ENCODE measurements around the gene TREH. TPM values are rescaled to one million over a fixed set of nuclear protein-coding genes. Genes with fewer than 3 reads are reported as not detected.
"Not testable (repeated sequence)": the region's sequence is repeated elsewhere in the genome, so short reads cannot be mapped to it uniquely, and the experiment has no call there.

Gene TREH
- total RNA-seq, 1 donor from 2014 or later, result not detected

DNA sequence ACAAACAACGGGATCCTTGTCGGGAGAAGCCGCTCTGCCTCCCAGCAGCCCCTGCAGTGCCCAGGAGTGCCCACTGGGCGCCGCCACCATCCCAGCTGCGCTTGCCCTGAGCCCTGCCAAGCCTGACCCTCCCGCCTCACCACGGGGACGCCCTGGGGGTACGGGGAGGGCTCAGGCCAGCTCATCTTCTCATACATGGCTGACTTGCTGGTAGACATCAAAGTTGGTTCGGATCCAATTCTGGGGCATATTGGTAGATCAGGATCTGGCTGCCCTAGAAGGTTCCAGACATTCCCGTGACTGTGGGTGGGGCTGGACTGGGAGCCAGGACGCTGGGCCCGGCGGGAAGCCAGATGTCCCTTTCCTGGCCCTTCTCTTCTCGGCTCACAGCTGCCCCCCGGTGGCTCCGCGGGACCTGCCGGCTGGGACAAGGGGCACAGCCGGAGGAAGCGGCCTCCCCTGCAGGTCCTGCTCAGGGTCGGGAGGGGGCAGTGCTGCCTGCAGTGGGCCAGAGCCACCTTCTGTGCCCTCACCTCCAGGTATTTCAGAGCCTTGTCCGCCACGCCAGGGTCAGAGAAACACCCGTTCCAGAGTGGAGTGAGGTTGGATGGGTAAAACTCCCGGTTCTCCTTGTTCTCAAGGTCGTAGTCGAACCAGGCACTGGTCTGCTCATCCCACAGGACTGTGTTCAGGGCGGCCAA is 10.6 kb upstream of the TREH start:
- TF ChIP-seq, protein P1, sequence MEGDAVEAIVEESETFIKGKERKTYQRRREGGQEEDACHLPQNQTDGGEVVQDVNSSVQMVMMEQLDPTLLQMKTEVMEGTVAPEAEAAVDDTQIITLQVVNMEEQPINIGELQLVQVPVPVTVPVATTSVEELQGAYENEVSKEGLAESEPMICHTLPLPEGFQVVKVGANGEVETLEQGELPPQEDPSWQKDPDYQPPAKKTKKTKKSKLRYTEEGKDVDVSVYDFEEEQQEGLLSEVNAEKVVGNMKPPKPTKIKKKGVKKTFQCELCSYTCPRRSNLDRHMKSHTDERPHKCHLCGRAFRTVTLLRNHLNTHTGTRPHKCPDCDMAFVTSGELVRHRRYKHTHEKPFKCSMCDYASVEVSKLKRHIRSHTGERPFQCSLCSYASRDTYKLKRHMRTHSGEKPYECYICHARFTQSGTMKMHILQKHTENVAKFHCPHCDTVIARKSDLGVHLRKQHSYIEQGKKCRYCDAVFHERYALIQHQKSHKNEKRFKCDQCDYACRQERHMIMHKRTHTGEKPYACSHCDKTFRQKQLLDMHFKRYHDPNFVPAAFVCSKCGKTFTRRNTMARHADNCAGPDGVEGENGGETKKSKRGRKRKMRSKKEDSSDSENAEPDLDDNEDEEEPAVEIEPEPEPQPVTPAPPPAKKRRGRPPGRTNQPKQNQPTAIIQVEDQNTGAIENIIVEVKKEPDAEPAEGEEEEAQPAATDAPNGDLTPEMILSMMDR (IDR thresholded peaks at IDR 0.05; ENCODE audit: insufficient read depth, low read length, poor library complexity, severe bottlenecking), result peak; percentile 97
- DNase-seq (ENCODE audit: low read depth), result peak; percentile 72
- no peaks in the 10 kb centered on the region for H3K27me3 ChIP-seq (ENCODE audit: control insufficient read depth, insufficient read depth, low read length)

DNA sequence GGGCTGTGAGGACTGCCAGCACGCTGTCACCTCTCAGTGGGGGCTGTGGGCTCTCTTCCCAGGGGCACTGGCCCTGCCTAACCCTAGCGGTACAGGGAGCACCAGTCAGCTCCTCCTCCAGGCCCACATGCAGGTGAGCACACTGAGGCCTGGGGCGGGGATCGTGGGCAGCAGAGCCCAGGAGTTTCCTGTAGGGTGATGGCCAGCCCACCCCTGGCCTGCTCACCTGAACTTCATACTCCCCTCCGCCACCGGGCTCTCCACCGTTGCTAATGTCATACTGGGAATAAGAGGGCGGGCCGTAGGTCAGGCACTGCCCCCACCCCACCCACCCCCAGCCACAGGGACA is 10.0 kb upstream of the TREH start:
- Histone ChIP-seq H3K27me3 (ENCODE audit: control insufficient read depth, insufficient read depth, low read length) (no peaks in the 10 kb centered on the region), H3K4me3 (ENCODE audit: low read depth, low read length) (no peak overlapping the region), H3K36me3 (ENCODE audit: control insufficient read depth, insufficient read depth, low read length) (no peaks in the 10 kb centered on the region)
- no peak for DNase-seq (ENCODE audit: low read depth)
- TF ChIP-seq, protein P1 (IDR thresholded peaks at IDR 0.05; ENCODE audit: insufficient read depth, low read length, poor library complexity, severe bottlenecking), result no peak

More for the DNA sequence above, 10.6 kb upstream of the TREH start:
- Histone ChIP-seq H3K36me3 (ENCODE audit: control insufficient read depth, insufficient read depth, low read length) (no peaks in the 10 kb centered on the region), H3K4me3 (ENCODE audit: low read depth, low read length) (peak overlapping the region; percentile 13)

DNA sequence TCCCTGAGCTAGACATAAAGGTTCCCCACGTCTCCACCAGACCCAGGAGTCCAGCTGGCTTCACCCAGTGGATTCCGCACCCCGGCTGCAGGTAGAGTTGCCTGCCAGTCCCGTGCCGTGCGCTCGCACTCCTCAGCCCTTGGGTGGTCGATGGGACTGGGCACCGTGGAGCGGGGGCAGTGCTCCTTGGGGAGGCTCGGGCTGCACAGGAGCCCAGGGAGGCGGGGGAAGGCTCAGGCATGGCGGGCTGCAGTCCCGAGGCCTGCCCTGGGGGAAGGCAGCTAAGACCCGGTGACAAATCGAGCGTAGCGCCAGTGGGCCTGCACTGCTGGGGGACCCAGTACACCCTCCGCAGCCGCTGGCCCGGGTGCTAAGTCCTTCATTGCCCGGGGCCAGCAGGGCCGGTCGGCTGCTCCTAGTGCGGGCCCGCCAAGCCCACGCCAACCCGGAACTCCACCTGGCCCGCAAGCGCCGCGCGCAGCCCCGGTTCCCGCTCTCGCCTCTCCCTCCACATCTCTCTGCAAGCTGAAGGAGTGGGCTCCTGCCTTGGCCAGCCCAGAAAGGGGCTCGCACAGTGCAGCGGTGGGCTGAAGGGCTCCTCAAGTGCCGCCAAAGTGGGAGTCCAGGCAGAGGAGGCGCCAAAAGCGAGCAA is 9.5 kb upstream of the TREH start:
- TF ChIP-seq, protein P1 (IDR thresholded peaks at IDR 0.05; ENCODE audit: insufficient read depth, low read length, poor library complexity, severe bottlenecking), result no peak
- H3K27me3 ChIP-seq (ENCODE audit: control insufficient read depth, insufficient read depth, low read length), result no peaks in the 10 kb centered on the region
- no peak for DNase-seq (ENCODE audit: low read depth)
- H3K36me3 ChIP-seq (ENCODE audit: control insufficient read depth, insufficient read depth, low read length), result no peaks in the 10 kb centered on the region
- H3K4me3 ChIP-seq (ENCODE audit: low read depth, low read length), result no peak overlapping the region

DNA sequence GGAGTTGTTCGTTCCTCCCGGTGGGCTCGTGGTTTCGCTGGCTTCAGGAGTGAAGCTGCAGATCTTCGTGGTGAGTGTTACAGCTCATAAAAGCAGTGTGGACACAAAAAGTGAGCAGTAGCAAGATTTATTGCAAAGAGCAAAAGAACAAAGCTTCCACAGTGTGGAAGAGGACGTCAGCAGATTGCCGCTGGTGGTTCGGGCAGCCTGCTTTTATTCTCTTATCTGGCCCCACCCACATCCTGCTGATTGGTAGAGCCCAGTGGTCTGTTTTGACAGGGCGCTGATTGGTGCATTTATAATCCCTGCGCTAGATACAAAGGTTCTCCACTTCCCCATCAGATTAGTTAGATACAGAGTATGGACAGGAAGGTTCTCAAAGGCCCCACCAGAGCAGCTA is 8.9 kb upstream of the TREH start:
- H3K36me3 ChIP-seq (ENCODE audit: control insufficient read depth, insufficient read depth, low read length); H3K4me3 ChIP-seq (ENCODE audit: low read depth, low read length); DNase-seq (ENCODE audit: low read depth); H3K27me3 ChIP-seq (ENCODE audit: control insufficient read depth, insufficient read depth, low read length): not testable (repeated sequence)

DNA sequence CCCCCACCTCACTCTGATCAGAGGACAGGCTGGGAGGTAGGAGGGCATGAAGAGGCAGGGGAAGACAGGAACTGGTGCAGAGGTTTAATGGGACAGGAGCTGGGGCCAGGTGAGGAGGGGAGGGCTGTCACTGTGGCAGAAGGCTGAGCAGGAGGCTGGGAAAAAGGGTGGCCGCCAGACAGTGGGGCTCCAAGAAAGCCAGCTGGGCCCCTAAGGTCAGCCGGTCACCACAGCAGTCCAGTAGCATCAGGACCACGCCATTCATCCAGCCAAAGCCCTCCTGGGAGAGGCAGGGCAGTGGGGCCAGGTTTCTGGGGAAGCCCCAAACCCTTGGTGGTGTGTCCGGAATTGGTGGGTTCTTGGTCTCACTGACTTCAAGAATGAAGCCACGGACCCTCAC is 8.5 kb upstream of the TREH start:
- no peak overlapping the region for H3K4me3 ChIP-seq (ENCODE audit: low read depth, low read length)
- TF ChIP-seq, protein P1 (IDR thresholded peaks at IDR 0.05; ENCODE audit: insufficient read depth, low read length, poor library complexity, severe bottlenecking), result no peak

DNA sequence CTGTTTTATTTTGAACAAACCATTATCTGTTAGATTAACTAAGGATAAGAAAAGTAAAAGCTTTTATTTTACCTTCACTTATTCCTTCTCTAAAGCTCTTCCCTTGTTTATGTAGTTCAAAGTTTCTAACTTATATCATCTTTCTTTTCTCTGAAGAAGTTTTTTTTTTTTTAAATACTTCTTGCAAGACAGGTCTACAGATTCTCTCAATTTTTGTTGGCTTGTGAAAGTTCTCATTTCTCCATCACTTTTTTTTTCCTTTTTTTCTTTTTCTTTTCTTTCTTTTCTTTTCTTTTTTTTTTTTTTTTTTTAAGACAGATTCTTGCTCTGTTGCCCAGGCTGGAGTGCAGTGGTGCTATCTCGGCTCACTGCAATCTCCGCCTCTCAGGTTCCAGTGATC is 4.7 kb upstream of the TREH start:
- no peak overlapping the region for H3K4me3 ChIP-seq (ENCODE audit: low read depth, low read length)
- no peaks in the 10 kb centered on the region for H3K36me3 ChIP-seq (ENCODE audit: control insufficient read depth, insufficient read depth, low read length)
- H3K27me3 ChIP-seq (ENCODE audit: control insufficient read depth, insufficient read depth, low read length), result peaks cover 3% of the 10 kb centered on the region
- no peak for DNase-seq (ENCODE audit: low read depth)
- TF ChIP-seq, protein P1 (IDR thresholded peaks at IDR 0.05; ENCODE audit: insufficient read depth, low read length, poor library complexity, severe bottlenecking), result no peak

More for the DNA sequence above, 8.5 kb upstream of the TREH start:
- no peak for DNase-seq (ENCODE audit: low read depth)
- H3K27me3 ChIP-seq (ENCODE audit: control insufficient read depth, insufficient read depth, low read length), result no peaks in the 10 kb centered on the region
- no peaks in the 10 kb centered on the region for H3K36me3 ChIP-seq (ENCODE audit: control insufficient read depth, insufficient read depth, low read length)

DNA sequence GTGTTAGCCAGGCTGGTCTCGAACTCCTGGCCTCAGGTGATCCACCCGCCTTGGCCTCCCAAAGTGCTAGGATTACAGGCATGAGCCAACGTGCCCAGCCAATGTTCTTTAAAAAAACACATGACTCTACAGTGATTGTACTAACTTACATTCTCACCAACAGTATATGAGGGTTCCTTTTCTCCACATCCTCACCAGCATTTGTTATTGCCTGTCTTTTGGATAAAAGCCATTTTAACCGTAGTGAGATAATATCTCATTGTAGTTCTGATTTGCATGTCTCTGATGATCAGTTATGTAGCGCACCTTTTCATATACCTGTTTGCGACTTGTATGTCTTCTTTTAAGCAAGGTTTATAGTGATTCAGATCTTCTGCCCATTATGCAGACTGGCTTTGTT is 3.5 kb upstream of the TREH start:
- not testable (repeated sequence) for H3K4me3 ChIP-seq (ENCODE audit: low read depth, low read length); DNase-seq (ENCODE audit: low read depth); H3K27me3 ChIP-seq (ENCODE audit: control insufficient read depth, insufficient read depth, low read length); H3K36me3 ChIP-seq (ENCODE audit: control insufficient read depth, insufficient read depth, low read length)
